IMR-90 (cell line): ENCODE data around the gene SAMHD1. TPM values are rescaled to one million over a fixed set of nuclear protein-coding genes. Genes with fewer than 3 reads are reported as not detected.

Experiments used
- ATAC-seq: fragments of 200-7000 bp; cut with Tn5 transposase; 2 replicates; pipeline ENCODE4 v1.9.1; 2020; ENCODE audit warnings: low read depth, mild to moderate bottlenecking, moderate library complexity
- BruUV-seq: library from RNA; stranded (reverse); fragments of 400-500 nt; replicated peaks from 2 replicates; lab custom pipeline; 2021; lab: Mats Ljungman, UMichigan
- CTCF ChIA-PET: fragments of 300-600 bp; formaldehyde crosslinking; extraction: SDS; loops from one replicate; lab custom pipeline; 2021; ENCODE audit warnings: antibody characterized with exemption; lab: Yijun Ruan, JAX
- POLR2A ChIA-PET: fragments of 300-600 bp; sonication (Branson Sonifier 250); formaldehyde crosslinking; loops from one replicate; lab custom pipeline; 2022; ENCODE audit warnings: antibody characterized with exemption; ENCODE audit not compliant: unreplicated experiment; lab: Charles Lee
- DNase-seq: peaks from one replicate; pipeline ENCODE4 v3.0.0; 2013
- H2AFZ ChIP-seq: replicated peaks from 2 replicates; pipeline ENCODE3; 2013; ENCODE audit warnings: low read length, mild to moderate bottlenecking; ENCODE audit not compliant: poor library complexity
- H2AK5ac ChIP-seq: 2 replicates; pipeline ENCODE4 v1.6.1; 2013; ENCODE audit warnings: low read depth, low read length, inconsistent platforms
- H2AK9ac ChIP-seq: replicated peaks from 2 replicates; pipeline ENCODE3; 2013; ENCODE audit warnings: mild to moderate bottlenecking, low read depth, low read length, moderate library complexity; ENCODE audit not compliant: poor library complexity
- H2BK120ac ChIP-seq: 2 replicates; pipeline ENCODE4 v1.6.1; 2013; ENCODE audit warnings: low read depth, low read length, inconsistent platforms
- H2BK15ac ChIP-seq: 3 replicates; pipeline ENCODE4 v1.6.1; 2013; ENCODE audit warnings: low read depth, low read length, inconsistent platforms
- H2BK20ac ChIP-seq: 2 replicates; pipeline ENCODE4 v1.6.1; 2013; ENCODE audit warnings: low read depth, mild to moderate bottlenecking, inconsistent platforms, low read length, moderate library complexity
- H2BK5ac ChIP-seq: 2 replicates; pipeline ENCODE4 v1.6.1; 2013; ENCODE audit warnings: mild to moderate bottlenecking, low read depth, low read length, inconsistent platforms; ENCODE audit not compliant: poor library complexity, severe bottlenecking
- H3K14ac ChIP-seq: replicated peaks from 2 replicates; pipeline ENCODE4 v1.6.1; 2013; ENCODE audit warnings: low read depth, low read length, inconsistent platforms
- H3K18ac ChIP-seq: 2 replicates; pipeline ENCODE4 v1.6.1; 2013; ENCODE audit warnings: low read depth, low read length, control low read depth
- H3K23ac ChIP-seq: 2 replicates; pipeline ENCODE4 v1.6.1; 2013; ENCODE audit warnings: low read depth, low read length, inconsistent platforms
- H3K27ac ChIP-seq: 2 replicates; pipeline ENCODE4 v1.5.1; 2013; ENCODE audit warnings: mild to moderate bottlenecking, control low read depth, low read length; ENCODE audit not compliant: insufficient read depth
- H3K27me3 ChIP-seq: 2 replicates; pipeline ENCODE4 v1.6.1; 2013; ENCODE audit warnings: low read length; ENCODE audit not compliant: control insufficient read depth, insufficient read depth
- H3K36me3 ChIP-seq: 2 replicates; pipeline ENCODE4 v1.6.1; 2013; ENCODE audit warnings: low read length, mixed read lengths; ENCODE audit not compliant: control insufficient read depth, insufficient read depth
- H3K4ac ChIP-seq: 2 replicates; pipeline ENCODE4 v1.6.1; 2013; ENCODE audit warnings: low read depth, low read length, inconsistent platforms
- H3K4me1 ChIP-seq: 2 replicates; pipeline ENCODE4 v1.6.1; 2013; ENCODE audit warnings: low read length, mixed read lengths; ENCODE audit not compliant: control insufficient read depth, insufficient read depth
- H3K4me2 ChIP-seq: 2 replicates; pipeline ENCODE4 v1.6.1; 2013; ENCODE audit warnings: low read depth, mild to moderate bottlenecking, control low read depth, low read length, moderate library complexity
- H3K4me3 ChIP-seq: 2 replicates; pipeline ENCODE4 v1.5.1; 2013; ENCODE audit warnings: low read depth, mild to moderate bottlenecking, control low read depth, low read length, moderate library complexity; ENCODE audit not compliant: insufficient read depth
- H3K56ac ChIP-seq: 2 replicates; pipeline ENCODE4 v1.6.1; 2013; ENCODE audit warnings: low read length, inconsistent platforms; ENCODE audit not compliant: insufficient read depth; ENCODE audit errors: extremely low read depth
- H3K79me1 ChIP-seq, 2 experiments: 2 replicates each; pipeline ENCODE4 v1.6.1; 2013; ENCODE audit warnings: low read length in 2 of 2, inconsistent platforms in 1 of 2, low read depth in 1 of 2
- H3K9ac ChIP-seq: 2 replicates; pipeline ENCODE4 v1.6.1; 2013; ENCODE audit warnings: low read depth, low read length, control low read depth
- H3K9me1 ChIP-seq: 2 replicates; pipeline ENCODE4 v1.6.1; 2013; ENCODE audit warnings: low read length, inconsistent platforms; ENCODE audit not compliant: insufficient read depth
- H3K9me3 ChIP-seq: 2 replicates; pipeline ENCODE4 v1.6.1; 2013; ENCODE audit warnings: low read length; ENCODE audit not compliant: control insufficient read depth, insufficient read depth
- H4K20me1 ChIP-seq: 2 replicates; pipeline ENCODE4 v1.6.1; 2013; ENCODE audit warnings: low read length, inconsistent platforms; ENCODE audit not compliant: insufficient read depth
- H4K5ac ChIP-seq: 2 replicates; pipeline ENCODE4 v1.6.1; 2013; ENCODE audit warnings: mild to moderate bottlenecking, low read depth, low read length, control low read depth
- H4K8ac ChIP-seq, 2 experiments: 2 replicates each; pipeline ENCODE4 v1.6.1; 2013; ENCODE audit warnings: low read depth in 2 of 2, low read length in 2 of 2, control low read depth in 1 of 2, inconsistent platforms in 1 of 2
- H4K91ac ChIP-seq: 2 replicates; pipeline ENCODE4 v1.6.1; 2013; ENCODE audit warnings: low read depth, low read length, inconsistent platforms; ENCODE audit not compliant: insufficient read depth
- BHLHE40 ChIP-seq: fragments of 150-350 bp; IDR thresholded peaks from 2 replicates; pipeline ENCODE4 v1.6.1; 2016; ENCODE audit warnings: mild to moderate bottlenecking, low read depth, low read length
- CEBPB ChIP-seq: IDR thresholded peaks from 2 replicates; pipeline ENCODE4 v1.6.1; 2012; ENCODE audit warnings: low read depth, low read length, improper control_type of control experiment
- CHD1 ChIP-seq: IDR thresholded peaks from 2 replicates; pipeline ENCODE4 v1.6.1; 2012; ENCODE audit warnings: low read depth, low read length, improper control_type of control experiment
- FOS ChIP-seq: fragments of 150-350 bp; IDR thresholded peaks from 2 replicates; pipeline ENCODE4 v1.6.1; 2016; ENCODE audit warnings: low read depth, low read length
- MAFK ChIP-seq: IDR thresholded peaks from 2 replicates; pipeline ENCODE4 v1.6.1; 2012; ENCODE audit warnings: low read depth, low read length, improper control_type of control experiment
- MAZ ChIP-seq: IDR thresholded peaks from 2 replicates; pipeline ENCODE4 v1.6.1; 2012; ENCODE audit warnings: low read depth, mild to moderate bottlenecking, low read length, improper control_type of control experiment, moderate library complexity, borderline replicate concordance
- MXI1 ChIP-seq: IDR thresholded peaks from 2 replicates; pipeline ENCODE4 v1.6.1; 2012; ENCODE audit warnings: low read depth, mild to moderate bottlenecking, low read length, moderate library complexity, borderline replicate concordance
- NFE2L2 ChIP-seq: fragments of 150-350 bp; IDR thresholded peaks from 2 replicates; pipeline ENCODE4 v1.6.1; 2016; ENCODE audit warnings: low read depth, mild to moderate bottlenecking, low read length
- POLR2A ChIP-seq: IDR thresholded peaks from 2 replicates; pipeline ENCODE4 v1.6.1; 2012; ENCODE audit warnings: mild to moderate bottlenecking, low read depth, low read length
- RAD21 ChIP-seq: IDR thresholded peaks from 2 replicates; pipeline ENCODE4 v1.6.1; 2012; ENCODE audit warnings: low read length, improper control_type of control experiment
- SMC3 ChIP-seq: fragments of 150-350 bp; IDR thresholded peaks from 2 replicates; pipeline ENCODE4 v1.6.1; 2016; ENCODE audit warnings: low read depth, mild to moderate bottlenecking, antibody characterized with exemption, low read length, moderate library complexity
- WGBS, 2 experiments: methylation state at CpG; one replicate each; pipeline versions ENCODE4 v1.1.5 to v1.1.7; 2013; ENCODE audit warnings: missing lambda C conversion rate in 2 of 2; ENCODE audit not compliant: insufficient read length in 1 of 2; ENCODE audit errors: extremely low coverage in 2 of 2; 5-methylcytosine and 5-hydroxymethylcytosine counted together
- dilution Hi-C: fragments of 300-500 bp; cut with HindIII; formaldehyde crosslinking; loops from one replicate; pipeline ENCODE4 v1.14.3; 2018; ENCODE audit warnings: low sequenced_read_pairs; ENCODE audit not compliant: unreplicated experiment
- in situ Hi-C: fragments of 300-500 bp; cut with MboI; formaldehyde crosslinking; loops from 3 replicates; pipeline ENCODE4 v1.14.3; 2019; ENCODE audit warnings: low sequenced_read_pairs, inconsistent platforms, mixed read lengths
- intact Hi-C: fragments of 100-400 bp; cut with micrococcal nuclease; formaldehyde crosslinking; loops from 2 replicates; pipeline ENCODE4 v1.10.0; 2022
- polyA plus RNA-seq, 3 experiments: library from polyadenylated mRNA; depleted of rRNA; stranded (reverse); fragments of >200 nt; gene quantifications; 2 replicates each; pipeline ENCODE4 v1.2.3, GENCODE V29; 2012; ENCODE audit warnings: low replicate concordance in 1 of 3
- total RNA-seq: library from RNA; depleted of rRNA; stranded (reverse); fragments of >200 nt; gene quantifications from 2 replicates; pipeline ENCODE4 v1.2.3, GENCODE V29; 2012
- TF ChIP-seq, protein P1 (sequence below): conservative IDR thresholded peaks from 2 replicates; pipeline ENCODE4 v1.5.1; 2012; ENCODE audit warnings: mild to moderate bottlenecking, low read depth, low read length, improper control_type of control experiment
- TF ChIP-seq, protein P2 (sequence below): fragments of 150-350 bp; IDR thresholded peaks from 2 replicates; pipeline ENCODE4 v1.6.1; 2016; ENCODE audit warnings: low read depth, mild to moderate bottlenecking, low read length, moderate library complexity, borderline replicate concordance
- TF ChIP-seq, protein P3 (sequence below): fragments of 150-350 bp; IDR thresholded peaks from 2 replicates; pipeline ENCODE4 v1.6.1; 2017; ENCODE audit warnings: mild to moderate bottlenecking, antibody characterized with exemption, low read length, low read depth

The SAMHD1 gene
- total and polyA plus RNA-seq, 2 of the 4 experiments (the other 2 are of a cell fraction), result 6.3 to 14.9 TPM

DNA sequence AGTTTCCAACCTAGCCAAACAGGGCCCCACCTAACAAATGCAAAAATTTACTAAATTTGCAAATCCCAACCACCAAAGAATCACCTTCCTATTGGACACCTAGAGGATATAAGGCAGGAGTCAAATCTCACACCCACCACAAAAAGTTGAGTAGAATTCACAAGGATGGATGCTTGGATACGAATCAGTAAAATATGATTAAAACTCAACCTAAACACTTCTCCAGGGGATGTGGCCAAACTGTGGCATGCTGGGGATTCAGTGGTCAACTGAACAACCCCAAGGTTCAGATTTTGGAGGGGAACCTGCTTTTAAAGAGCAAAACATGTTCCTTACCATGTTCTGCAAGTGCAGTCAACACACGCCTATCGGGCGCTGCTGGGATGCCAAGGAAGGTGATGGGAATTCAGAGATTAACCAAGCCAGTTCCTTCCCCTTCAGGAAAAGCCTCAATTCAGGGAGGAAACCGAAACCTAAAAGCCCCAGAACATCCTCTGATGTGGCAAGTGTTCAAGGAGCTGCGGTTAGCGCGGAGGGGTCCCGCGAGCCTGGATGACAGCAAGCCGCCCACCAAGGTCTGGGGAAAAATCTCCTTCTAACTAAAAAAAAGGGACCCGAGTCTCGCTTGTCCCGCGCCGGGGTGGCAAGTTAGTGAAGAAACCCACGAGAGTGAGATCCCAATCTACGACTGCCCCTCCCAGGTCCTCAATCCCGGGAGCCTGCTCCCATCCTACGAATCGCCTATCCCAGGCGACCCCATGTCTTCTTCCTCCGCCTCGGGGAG lies 902 bp downstream of the SAMHD1 start:
- no peak overlapping the region for H2BK15ac ChIP-seq
- ChIA-PET POLR2A (no interaction called here), CTCF (interaction anchor here (0.7 kb wide), 1 partner anchor 22 kb away, joined by 3 read pairs; no protein-coding TSS in a partner anchor)
- H3K9ac ChIP-seq, result peak overlapping the region; percentile 14; the same call in 1 of the 2 replicates
- peak overlapping the region; percentile 100 for H2AFZ ChIP-seq
- H3K27me3 ChIP-seq, result no peaks in the 10 kb centered on the region
- no peaks in the 10 kb centered on the region for H3K4me1 ChIP-seq
- H3K79me1 ChIP-seq, result peaks cover 3 to 14% of the 10 kb centered on the region in 2 experiments; a peak in 2 of 4 replicates
- peak overlapping the region; percentile 11; the same call in 1 of the 2 replicates for H3K14ac ChIP-seq
- H3K9me3 ChIP-seq, result no peaks in the 10 kb centered on the region
- H2BK5ac ChIP-seq, result no peak overlapping the region
- H3K56ac ChIP-seq, result no peak overlapping the region
- in situ Hi-C loops (no loop called here), intact Hi-C loops (no loop called here), dilution Hi-C loops (no loop called here)
- peaks cover 6% of the 10 kb centered on the region; the same call in 1 of the 2 replicates for H3K9me1 ChIP-seq
- peak overlapping the region; percentile 92 for H3K4me2 ChIP-seq
- H2AK5ac ChIP-seq, result no peak overlapping the region
- no peak overlapping the region for H4K91ac ChIP-seq
- peak overlapping the region; percentile 55 for H2AK9ac ChIP-seq
- no peak overlapping the region for H3K18ac ChIP-seq
- peaks cover 2% of the 10 kb centered on the region; the same call in 1 of the 2 replicates for H3K36me3 ChIP-seq
- no peak overlapping the region for H2BK20ac ChIP-seq
- 4% methylated on average over 9 of the region's 24 CpGs; no CpG with 5 or more reads in 1 of the 2 experiments for WGBS, 2 experiments
- no peak overlapping the region for H4K5ac ChIP-seq
- DNase-seq, result peak; percentile 22
- no peak overlapping the region for H2BK120ac ChIP-seq
- H4K20me1 ChIP-seq, result no peaks in the 10 kb centered on the region
- peak overlapping the region in 1 of 2 experiments; percentile 7; a peak in 1 of 4 replicates for H4K8ac ChIP-seq
- H3K27ac ChIP-seq, result no peak overlapping the region; the same call in 1 of the 2 replicates
- peak; percentile 5; the same call in 1 of the 2 replicates for ATAC-seq
- no TSS peak for BruUV-seq
- H3K23ac ChIP-seq, result peak overlapping the region; percentile 15
- H3K4ac ChIP-seq, result no peak overlapping the region
- H3K4me3 ChIP-seq, result peak overlapping the region; percentile 80
- TF ChIP-seq MXI1 (no peak), MAFK (no peak), RAD21 (no peak), NFE2L2 (no peak), FOS (no peak), SMC3 (no peak), POLR2A (no peak), MAZ (no peak), CHD1 (no peak), BHLHE40 (no peak), CEBPB (no peak)
- TF ChIP-seq, protein P1, sequence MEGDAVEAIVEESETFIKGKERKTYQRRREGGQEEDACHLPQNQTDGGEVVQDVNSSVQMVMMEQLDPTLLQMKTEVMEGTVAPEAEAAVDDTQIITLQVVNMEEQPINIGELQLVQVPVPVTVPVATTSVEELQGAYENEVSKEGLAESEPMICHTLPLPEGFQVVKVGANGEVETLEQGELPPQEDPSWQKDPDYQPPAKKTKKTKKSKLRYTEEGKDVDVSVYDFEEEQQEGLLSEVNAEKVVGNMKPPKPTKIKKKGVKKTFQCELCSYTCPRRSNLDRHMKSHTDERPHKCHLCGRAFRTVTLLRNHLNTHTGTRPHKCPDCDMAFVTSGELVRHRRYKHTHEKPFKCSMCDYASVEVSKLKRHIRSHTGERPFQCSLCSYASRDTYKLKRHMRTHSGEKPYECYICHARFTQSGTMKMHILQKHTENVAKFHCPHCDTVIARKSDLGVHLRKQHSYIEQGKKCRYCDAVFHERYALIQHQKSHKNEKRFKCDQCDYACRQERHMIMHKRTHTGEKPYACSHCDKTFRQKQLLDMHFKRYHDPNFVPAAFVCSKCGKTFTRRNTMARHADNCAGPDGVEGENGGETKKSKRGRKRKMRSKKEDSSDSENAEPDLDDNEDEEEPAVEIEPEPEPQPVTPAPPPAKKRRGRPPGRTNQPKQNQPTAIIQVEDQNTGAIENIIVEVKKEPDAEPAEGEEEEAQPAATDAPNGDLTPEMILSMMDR, result no peak
- TF ChIP-seq, protein P2, sequence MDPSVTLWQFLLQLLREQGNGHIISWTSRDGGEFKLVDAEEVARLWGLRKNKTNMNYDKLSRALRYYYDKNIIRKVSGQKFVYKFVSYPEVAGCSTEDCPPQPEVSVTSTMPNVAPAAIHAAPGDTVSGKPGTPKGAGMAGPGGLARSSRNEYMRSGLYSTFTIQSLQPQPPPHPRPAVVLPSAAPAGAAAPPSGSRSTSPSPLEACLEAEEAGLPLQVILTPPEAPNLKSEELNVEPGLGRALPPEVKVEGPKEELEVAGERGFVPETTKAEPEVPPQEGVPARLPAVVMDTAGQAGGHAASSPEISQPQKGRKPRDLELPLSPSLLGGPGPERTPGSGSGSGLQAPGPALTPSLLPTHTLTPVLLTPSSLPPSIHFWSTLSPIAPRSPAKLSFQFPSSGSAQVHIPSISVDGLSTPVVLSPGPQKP, result no peak
- TF ChIP-seq, protein P3, sequence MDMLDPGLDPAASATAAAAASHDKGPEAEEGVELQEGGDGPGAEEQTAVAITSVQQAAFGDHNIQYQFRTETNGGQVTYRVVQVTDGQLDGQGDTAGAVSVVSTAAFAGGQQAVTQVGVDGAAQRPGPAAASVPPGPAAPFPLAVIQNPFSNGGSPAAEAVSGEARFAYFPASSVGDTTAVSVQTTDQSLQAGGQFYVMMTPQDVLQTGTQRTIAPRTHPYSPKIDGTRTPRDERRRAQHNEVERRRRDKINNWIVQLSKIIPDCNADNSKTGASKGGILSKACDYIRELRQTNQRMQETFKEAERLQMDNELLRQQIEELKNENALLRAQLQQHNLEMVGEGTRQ, result no peak
